ENCODE data around the gene DEFB132.

GRCh38 chr20:277496-277781 lies 19.9 kb downstream of the DEFB132 start:
- TF ChIP-seq POLR2A (IDR thresholded peaks at IDR 0.05), result no peak
- no peak for TF ChIP-seq POLR2AphosphoS5 (IDR thresholded peaks at IDR 0.05)
- TF ChIP-seq EP300 (IDR thresholded peaks at IDR 0.05), result no peak

All from suprapubic skin (tissue), 4 donors.